HepG2 (cell line): Measurements from ENCODE around the gene KRTAP5-6. TPM values are rescaled to one million over a fixed set of nuclear protein-coding genes. Genes with fewer than 3 reads are reported as not detected.

Experiments used
- GPN1 ChIP-seq: sonication (generic); formaldehyde crosslinking; IDR thresholded peaks from 2 replicates; pipeline ENCODE4 v1.5.1; 2020; ENCODE audit warnings: missing genetic modification reagents, borderline replicate concordance
- MAFK ChIP-seq, 2 experiments: IDR thresholded peaks in 1 of 2; conservative IDR thresholded peaks in 1 of 2; 2 replicates each; pipeline ENCODE4 v1.6.1; 2011; ENCODE audit warnings: improper control_type of control experiment in 2 of 2, low read length in 2 of 2
- POLR2AphosphoS2 ChIP-seq: IDR thresholded peaks from 2 replicates; pipeline ENCODE4 v1.6.1; 2011; ENCODE audit warnings: low read depth, low read length, improper control_type of control experiment
- REXO4 ChIP-seq: sonication (generic); formaldehyde crosslinking; IDR thresholded peaks from 2 replicates; pipeline ENCODE4 v1.8.0; 2022; ENCODE audit warnings: missing genetic modification reagents, mild to moderate bottlenecking, borderline replicate concordance
- ZNF713 ChIP-seq: sonication (generic); formaldehyde crosslinking; IDR thresholded peaks from 2 replicates; pipeline ENCODE4 v1.4.0; 2020; ENCODE audit warnings: mild to moderate bottlenecking, missing genetic modification reagents
- polyA plus RNA-seq, 8 experiments: library from polyadenylated mRNA; depleted of rRNA in 3 of 8; stranded (reverse) in 7 of 8; unstranded in 1 of 8; fragments of >200 nt; fragmentation: Illumina TruSeq in 4 of 8; extraction: Trizol in 4 of 8; gene quantifications; 2 replicates each; pipeline versions ENCODE4 v1.2.1 to v1.2.3, GENCODE V29; 2011 to 2016; ENCODE audit warnings: low read depth in 4 of 8, missing spikeins in 1 of 8, mixed read lengths in 1 of 8; ENCODE audit not compliant: insufficient read depth in 1 of 8
- total RNA-seq, 5 experiments: library from RNA; depleted of rRNA; stranded (reverse); fragments of >200 nt; fragmentation: Illumina TruSeq; extraction: Trizol; gene quantifications; 2 replicates each; pipeline ENCODE4 v1.2.3, GENCODE V29; 2016; ENCODE audit warnings: low read depth in 1 of 5
- TF ChIP-seq, protein P1 (sequence below): sonication (generic); formaldehyde crosslinking; IDR thresholded peaks from 2 replicates; pipeline ENCODE4 v1.5.0; 2020; ENCODE audit warnings: missing genetic modification reagents
- TF ChIP-seq, protein P2 (sequence below), 2 experiments: fragments of 450-650 bp in 1 of 2; sonication (generic) in 1 of 2; formaldehyde crosslinking; IDR thresholded peaks; 2 replicates each; pipeline versions ENCODE4 v1.5.0 to v1.8.0; 2020 to 2022; ENCODE audit warnings: mild to moderate bottlenecking in 1 of 2, missing genetic modification reagents in 1 of 2
- TF ChIP-seq, protein P3 (sequence below): sonication (generic); formaldehyde crosslinking; IDR thresholded peaks from 2 replicates; pipeline ENCODE4 v1.9.0; 2022; ENCODE audit warnings: low read depth, missing genetic modification reagents
- TF ChIP-seq, protein P4 (sequence below): sonication (generic); formaldehyde crosslinking; conservative IDR thresholded peaks from 2 replicates; pipeline ENCODE4 v1.8.0; 2022; ENCODE audit warnings: mild to moderate bottlenecking, moderate library complexity, missing genetic modification reagents
- TF ChIP-seq, protein P5 (sequence below): sonication (generic); formaldehyde crosslinking; IDR thresholded peaks from 2 replicates; pipeline ENCODE4 v1.5.0; 2020; ENCODE audit warnings: missing genetic modification reagents
- TF ChIP-seq, protein P6 (sequence below): IDR thresholded peaks from 2 replicates; pipeline ENCODE4 v1.6.1; 2016
- TF ChIP-seq, protein P7 (sequence below): sonication (generic); formaldehyde crosslinking; IDR thresholded peaks from 2 replicates; pipeline ENCODE4 v1.4.0; 2020; ENCODE audit warnings: missing genetic modification reagents, mild to moderate bottlenecking, borderline replicate concordance
- TF ChIP-seq, protein P8 (sequence below): sonication (generic); formaldehyde crosslinking; IDR thresholded peaks from 2 replicates; pipeline ENCODE4 v1.4.0; 2020; ENCODE audit warnings: mild to moderate bottlenecking, missing genetic modification reagents

KRTAP5-6 gene
- total and polyA plus RNA-seq, 2 of the 13 experiments (the other 11 are each of a cell fraction or from before 2014, with no cell fraction given), result not detected

DNA sequence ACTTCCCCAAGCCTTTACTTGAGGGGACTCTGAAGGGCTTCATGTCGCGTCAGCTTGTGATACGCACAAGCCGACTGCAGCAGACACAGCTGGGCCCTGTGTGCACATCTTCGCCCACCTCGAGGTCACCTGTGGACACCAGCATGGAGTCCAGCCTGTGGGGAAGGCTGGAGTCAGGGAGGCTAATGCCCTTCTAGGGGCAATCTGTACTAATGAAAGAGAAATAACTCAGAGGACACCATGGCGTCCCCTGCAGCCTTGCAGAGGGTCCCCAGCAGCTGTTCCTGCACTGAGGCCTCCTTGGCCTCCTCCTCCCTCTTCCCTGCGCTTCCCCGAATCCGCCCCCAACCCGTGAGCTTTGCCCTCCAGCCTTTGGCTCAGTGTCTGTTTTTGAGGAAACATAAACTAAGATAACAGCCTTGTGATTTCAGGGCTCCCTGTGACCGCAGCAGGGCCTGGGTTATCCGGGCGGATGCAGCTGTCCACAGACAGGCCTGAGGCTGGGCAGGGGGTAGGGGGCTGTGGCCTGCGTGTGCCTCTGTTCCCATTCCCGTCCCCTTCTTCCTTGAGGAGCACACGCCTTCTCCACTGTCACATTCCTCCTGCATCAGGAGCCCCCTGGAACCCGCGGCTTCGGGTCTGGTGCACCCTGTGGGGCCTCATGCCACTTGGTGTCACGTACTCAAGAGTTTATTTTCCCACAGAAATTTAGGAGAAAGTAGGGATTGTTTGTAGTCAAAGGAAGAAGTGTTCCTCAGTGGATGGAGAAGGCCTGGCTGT lies 42.4 kb upstream of the KRTAP5-6 start (continued):
- TF ChIP-seq, protein P1, sequence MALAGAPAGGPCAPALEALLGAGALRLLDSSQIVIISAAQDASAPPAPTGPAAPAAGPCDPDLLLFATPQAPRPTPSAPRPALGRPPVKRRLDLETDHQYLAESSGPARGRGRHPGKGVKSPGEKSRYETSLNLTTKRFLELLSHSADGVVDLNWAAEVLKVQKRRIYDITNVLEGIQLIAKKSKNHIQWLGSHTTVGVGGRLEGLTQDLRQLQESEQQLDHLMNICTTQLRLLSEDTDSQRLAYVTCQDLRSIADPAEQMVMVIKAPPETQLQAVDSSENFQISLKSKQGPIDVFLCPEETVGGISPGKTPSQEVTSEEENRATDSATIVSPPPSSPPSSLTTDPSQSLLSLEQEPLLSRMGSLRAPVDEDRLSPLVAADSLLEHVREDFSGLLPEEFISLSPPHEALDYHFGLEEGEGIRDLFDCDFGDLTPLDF (CRISPR knock-in tag), result no peak
- TF ChIP-seq GPN1 (CRISPR knock-in tag) (no peak), ZNF713 (CRISPR knock-in tag) (no peak), MAFK (conservative IDR thresholded peaks at IDR 0.05 in 1 of 2, IDR thresholded peaks at IDR 0.05 in 1 of 2; ENCODE audit: low read length in 2 of 2) (no peak), POLR2AphosphoS2 (no peak), REXO4 (no peak)
- TF ChIP-seq, protein P2, sequence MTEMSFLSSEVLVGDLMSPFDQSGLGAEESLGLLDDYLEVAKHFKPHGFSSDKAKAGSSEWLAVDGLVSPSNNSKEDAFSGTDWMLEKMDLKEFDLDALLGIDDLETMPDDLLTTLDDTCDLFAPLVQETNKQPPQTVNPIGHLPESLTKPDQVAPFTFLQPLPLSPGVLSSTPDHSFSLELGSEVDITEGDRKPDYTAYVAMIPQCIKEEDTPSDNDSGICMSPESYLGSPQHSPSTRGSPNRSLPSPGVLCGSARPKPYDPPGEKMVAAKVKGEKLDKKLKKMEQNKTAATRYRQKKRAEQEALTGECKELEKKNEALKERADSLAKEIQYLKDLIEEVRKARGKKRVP (CRISPR knock-in tag; IDR thresholded peaks at IDR 0.05), result no peak
- TF ChIP-seq, protein P3, sequence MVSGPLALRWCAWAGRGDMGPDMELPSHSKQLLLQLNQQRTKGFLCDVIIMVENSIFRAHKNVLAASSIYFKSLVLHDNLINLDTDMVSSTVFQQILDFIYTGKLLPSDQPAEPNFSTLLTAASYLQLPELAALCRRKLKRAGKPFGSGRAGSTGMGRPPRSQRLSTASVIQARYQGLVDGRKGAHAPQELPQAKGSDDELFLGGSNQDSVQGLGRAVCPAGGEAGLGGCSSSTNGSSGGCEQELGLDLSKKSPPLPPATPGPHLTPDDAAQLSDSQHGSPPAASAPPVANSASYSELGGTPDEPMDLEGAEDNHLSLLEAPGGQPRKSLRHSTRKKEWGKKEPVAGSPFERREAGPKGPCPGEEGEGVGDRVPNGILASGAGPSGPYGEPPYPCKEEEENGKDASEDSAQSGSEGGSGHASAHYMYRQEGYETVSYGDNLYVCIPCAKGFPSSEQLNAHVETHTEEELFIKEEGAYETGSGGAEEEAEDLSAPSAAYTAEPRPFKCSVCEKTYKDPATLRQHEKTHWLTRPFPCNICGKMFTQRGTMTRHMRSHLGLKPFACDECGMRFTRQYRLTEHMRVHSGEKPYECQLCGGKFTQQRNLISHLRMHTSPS (CRISPR knock-in tag), result no peak; the same call in 1 of the 2 replicates
- TF ChIP-seq, protein P4, sequence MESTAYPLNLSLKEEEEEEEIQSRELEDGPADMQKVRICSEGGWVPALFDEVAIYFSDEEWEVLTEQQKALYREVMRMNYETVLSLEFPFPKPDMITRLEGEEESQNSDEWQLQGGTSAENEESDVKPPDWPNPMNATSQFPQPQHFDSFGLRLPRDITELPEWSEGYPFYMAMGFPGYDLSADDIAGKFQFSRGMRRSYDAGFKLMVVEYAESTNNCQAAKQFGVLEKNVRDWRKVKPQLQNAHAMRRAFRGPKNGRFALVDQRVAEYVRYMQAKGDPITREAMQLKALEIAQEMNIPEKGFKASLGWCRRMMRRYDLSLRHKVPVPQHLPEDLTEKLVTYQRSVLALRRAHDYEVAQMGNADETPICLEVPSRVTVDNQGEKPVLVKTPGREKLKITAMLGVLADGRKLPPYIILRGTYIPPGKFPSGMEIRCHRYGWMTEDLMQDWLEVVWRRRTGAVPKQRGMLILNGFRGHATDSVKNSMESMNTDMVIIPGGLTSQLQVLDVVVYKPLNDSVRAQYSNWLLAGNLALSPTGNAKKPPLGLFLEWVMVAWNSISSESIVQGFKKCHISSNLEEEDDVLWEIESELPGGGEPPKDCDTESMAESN (CRISPR knock-in tag), result 0 out of 2 replicates have a peak, but pooled peaks have one; percentile 27
- TF ChIP-seq, protein P5, sequence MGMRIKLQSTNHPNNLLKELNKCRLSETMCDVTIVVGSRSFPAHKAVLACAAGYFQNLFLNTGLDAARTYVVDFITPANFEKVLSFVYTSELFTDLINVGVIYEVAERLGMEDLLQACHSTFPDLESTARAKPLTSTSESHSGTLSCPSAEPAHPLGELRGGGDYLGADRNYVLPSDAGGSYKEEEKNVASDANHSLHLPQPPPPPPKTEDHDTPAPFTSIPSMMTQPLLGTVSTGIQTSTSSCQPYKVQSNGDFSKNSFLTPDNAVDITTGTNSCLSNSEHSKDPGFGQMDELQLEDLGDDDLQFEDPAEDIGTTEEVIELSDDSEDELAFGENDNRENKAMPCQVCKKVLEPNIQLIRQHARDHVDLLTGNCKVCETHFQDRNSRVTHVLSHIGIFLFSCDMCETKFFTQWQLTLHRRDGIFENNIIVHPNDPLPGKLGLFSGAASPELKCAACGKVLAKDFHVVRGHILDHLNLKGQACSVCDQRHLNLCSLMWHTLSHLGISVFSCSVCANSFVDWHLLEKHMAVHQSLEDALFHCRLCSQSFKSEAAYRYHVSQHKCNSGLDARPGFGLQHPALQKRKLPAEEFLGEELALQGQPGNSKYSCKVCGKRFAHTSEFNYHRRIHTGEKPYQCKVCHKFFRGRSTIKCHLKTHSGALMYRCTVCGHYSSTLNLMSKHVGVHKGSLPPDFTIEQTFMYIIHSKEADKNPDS (CRISPR knock-in tag), result no peak
- TF ChIP-seq, protein P6, sequence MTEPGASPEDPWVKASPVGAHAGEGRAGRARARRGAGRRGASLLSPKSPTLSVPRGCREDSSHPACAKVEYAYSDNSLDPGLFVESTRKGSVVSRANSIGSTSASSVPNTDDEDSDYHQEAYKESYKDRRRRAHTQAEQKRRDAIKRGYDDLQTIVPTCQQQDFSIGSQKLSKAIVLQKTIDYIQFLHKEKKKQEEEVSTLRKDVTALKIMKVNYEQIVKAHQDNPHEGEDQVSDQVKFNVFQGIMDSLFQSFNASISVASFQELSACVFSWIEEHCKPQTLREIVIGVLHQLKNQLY (CRISPR knock-in tag), result peak; percentile 84
- TF ChIP-seq, protein P7, sequence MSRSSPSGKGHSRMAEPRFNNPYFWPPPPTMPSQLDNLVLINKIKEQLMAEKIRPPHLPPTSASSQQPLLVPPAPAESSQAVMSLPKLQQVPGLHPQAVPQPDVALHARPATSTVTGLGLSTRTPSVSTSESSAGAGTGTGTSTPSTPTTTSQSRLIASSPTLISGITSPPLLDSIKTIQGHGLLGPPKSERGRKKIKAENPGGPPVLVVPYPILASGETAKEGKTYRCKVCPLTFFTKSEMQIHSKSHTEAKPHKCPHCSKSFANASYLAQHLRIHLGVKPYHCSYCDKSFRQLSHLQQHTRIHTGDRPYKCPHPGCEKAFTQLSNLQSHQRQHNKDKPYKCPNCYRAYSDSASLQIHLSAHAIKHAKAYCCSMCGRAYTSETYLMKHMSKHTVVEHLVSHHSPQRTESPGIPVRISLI (CRISPR knock-in tag), result peak; percentile 23; the same call in 1 of the 2 replicates
- TF ChIP-seq, protein P8, sequence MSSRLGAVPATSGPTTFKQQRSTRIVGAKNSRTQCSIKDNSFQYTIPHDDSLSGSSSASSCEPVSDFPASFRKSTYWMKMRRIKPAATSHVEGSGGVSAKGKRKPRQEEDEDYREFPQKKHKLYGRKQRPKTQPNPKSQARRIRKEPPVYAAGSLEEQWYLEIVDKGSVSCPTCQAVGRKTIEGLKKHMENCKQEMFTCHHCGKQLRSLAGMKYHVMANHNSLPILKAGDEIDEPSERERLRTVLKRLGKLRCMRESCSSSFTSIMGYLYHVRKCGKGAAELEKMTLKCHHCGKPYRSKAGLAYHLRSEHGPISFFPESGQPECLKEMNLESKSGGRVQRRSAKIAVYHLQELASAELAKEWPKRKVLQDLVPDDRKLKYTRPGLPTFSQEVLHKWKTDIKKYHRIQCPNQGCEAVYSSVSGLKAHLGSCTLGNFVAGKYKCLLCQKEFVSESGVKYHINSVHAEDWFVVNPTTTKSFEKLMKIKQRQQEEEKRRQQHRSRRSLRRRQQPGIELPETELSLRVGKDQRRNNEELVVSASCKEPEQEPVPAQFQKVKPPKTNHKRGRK (CRISPR knock-in tag), result no peak
